ENCODE results near the gene DYNLT2B.
"Not testable (repeated sequence)": the region's sequence is repeated elsewhere in the genome, so short reads cannot be mapped to it uniquely, and the experiment has no call there.

The DYNLT2B gene

DNA sequence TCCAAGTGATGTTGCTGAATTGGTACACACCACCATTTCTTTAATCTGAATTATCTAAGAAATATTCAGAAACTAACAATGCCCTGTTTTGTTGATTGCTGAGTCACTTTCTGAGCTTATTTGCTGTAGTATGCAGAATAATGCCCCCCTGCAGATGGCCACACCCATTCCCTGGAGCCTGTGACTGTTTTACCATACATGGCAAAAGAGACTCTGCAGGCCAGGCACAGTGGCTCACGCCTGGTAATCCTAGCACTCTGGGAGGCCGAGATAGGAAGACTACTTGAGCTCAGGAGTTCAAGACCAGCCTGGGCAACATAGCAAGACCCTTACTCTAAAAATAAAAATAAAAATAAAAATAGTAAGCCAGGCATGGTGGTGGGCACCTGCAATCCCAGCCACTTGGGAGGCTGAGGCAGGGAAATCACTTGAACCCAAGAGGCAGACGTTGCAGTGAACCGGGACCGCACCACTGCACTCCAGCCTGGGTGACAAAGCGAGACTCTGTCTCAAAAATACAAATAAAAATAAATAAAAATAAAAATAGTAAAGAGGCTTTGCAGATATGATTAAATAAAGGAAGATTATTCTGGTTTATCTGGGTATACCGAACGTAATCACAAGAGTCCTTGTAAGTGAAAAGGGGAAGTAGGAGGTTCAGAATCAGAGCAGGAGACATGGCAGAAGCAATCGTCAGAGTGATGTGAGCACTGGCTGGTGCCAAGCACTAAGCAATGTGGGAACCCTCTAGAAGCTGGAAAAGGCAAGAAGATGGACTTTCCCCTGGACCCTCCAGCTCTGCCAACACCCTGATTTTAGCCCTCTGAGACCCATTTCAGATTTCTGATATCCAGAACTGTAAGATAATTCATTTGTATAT lies 49.5 kb downstream of the DYNLT2B start:
- DNase-seq: no peak

DNA sequence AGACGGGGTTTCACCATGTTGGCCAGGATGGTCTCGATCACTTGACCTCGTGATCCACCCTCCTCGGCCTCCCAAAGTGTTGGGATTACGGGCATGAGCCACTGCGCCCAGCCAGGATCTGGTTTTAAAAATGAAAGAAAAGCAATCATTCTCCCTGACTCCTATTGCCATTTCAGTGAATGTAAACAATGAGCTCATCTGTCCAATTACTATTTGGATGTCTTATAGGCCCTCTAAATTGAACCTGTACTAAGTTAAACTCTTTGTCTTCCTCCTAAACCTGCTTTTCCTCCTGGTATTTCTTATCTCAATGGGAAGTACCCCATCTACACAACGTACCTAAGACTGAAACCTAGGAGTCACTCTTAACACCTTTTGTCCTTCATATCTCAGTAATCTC lies 54.2 kb downstream of the DYNLT2B start:
- no peak for DNase-seq

DNA sequence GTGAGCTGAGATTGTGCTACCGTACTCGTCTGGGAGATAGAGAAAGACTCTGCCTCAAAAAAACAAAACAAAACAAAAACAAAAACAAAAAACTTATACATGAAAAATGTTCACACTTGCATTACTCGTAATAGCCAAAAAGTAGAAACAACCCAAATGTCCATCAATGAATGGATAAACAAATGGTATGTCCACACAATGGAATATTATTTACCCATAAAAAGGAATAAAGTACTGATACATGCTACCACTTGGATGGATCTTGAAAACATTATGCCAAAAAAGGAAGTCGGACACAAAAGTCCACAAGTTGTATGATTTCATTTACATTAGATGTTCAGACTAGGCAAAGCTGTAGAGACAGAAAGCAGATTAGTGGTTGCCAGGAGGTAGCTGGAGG lies 57.3 kb downstream of the DYNLT2B start:
- no peak for DNase-seq

DNA sequence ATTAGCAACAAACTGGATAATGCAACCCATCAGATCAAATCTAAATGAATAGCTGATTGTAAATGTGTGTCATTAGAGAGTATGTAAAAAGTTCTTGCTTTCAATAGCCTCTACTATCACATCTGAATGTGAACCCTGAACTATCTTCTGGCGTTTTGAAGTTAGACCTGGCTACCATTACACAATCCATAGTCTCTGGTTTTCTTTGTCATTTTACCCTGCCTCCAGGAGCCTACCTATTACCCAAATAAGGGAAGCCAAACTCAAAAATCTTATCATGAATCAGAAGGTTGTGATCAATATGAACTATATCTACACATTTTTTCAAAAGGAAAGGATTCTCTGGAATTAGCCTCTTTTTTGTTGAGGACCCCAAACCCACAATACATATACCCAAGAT lies 62.3 kb downstream of the DYNLT2B start:
- no peak for DNase-seq

DNA sequence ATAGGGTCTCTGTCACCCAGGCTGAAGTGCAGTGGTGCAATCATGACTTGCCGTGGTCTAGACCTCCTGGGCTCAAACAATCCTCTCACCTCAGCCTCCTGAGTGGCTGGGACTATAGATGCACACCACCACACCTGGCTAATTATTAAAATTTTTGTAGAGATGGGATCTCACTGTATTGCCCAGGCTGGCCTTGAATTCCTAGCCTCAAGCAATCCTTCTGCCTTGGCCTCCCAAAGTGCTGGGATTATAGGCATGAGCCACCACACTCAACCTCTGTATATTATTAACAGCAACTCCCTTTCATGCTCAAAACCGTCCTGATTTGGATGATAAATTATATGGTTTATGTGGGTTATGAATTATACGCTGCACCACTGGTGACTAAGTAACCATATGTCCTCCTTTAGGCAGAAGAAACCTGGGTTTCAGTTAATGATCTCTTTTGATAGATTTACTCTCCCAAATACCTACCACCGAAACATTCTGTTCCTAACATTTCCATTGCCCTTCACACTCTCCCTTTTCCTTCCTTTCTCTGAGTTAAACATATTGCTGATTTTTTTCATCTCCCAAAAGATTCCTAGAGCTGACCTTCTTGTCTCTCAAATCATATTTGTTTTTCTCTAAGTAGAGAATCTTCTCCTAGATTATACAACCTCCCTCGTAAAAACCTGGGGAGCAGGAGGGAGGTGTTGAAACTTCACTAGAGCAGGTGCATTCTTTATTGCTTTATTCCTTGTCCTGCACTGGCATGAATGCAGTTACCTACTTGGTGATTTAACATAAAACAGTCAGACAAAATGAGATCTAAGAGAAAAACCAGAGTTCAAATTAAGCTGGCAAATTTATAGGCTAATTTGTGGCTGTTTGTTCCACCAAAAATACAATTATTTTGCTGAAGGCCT lies 63.4 kb downstream of the DYNLT2B start:
- DNase-seq: no peak

DNA sequence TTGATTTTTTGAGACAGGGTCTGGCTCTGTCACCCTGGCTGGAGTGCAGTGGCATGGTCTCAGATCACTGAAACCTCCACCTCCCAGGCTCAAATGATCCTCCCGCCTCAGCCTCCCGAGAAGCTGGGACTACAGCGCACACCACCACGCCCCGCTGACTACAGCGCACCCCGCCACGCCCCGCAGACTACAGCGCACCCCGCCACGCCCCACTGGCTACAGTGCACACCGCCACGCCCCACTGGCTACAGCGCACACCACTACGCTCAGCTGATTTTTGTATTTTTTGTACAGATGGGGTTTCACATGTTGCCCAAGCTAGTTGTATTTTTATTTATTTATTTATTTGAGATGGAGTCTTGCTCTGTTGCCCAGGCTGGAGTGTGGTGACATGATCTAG lies 66.1 kb downstream of the DYNLT2B start:
- no peak for DNase-seq

DNA sequence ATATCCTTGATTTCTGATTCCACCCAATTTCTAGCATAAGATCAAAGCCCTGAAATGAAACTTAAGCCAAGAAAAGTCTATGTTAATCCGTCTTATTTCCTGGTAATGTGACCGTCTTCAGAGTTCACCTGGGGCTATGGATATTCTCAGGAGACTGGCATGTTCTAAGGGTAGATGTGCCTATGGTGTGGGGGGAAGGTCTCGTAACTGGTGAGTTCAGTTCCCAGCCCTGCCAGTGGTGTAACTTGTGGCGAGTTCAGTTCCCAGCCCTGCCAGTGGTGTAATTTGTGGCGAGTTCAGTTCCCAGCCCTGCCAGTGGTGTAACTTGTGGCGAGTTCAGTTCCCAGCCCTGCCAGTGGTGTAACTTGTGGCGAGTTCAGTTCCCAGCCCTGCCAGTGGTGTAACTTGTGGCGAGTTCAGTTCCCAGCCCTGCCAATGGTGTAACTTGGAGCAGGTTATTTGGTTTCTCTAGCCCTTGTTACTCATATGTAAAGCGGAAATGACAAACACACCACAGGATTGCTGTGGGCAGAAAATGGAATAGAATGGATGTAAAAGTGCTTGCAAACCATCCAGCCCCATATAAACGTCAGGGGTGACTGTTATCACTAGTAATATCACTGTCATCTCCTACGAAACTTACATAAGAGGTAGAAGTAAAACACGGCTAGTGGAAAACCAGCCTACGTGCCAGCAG lies 71.3 kb downstream of the DYNLT2B start:
- no peak for DNase-seq

DNA sequence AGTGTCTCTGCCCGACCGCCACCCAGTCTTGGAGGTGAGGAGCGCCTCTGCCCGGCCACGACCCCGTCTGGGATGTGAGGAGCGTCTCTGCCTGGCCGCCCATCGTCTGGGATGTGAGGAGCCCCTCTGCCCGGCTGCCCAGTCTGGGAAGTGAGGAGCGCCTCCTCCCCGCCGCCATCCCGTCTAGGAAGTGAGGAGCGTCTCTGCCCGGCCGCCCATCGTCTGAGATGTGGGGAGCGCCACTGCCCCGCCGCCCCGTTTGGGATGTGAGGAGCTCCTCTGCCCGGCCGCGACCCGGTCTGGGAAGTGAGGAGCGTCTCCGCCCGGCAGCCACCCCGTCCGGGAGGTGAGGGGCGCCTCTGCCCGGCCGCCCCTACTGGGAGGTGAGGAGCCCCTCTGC lies 73.9 kb downstream of the DYNLT2B start:
- not testable (repeated sequence) for DNase-seq

DNA sequence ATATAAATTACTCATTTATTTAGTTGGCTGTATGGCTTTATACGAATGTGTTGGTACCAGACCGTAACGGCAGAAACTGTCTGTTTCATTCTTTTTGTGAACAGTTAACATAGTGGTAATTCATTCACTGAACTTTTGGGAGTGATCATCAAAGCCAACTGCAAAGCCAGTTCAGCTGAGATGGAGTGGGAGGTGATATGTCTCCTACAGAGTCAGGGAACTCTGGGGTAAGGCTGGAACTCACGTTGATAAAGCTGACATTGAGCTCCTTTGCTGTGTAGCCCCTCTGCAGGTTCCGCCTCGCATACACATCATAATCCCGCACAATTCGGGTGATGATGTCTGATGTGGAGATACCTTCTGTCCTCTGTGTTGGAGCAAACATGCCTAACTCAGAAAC lies 76.3 kb downstream of the DYNLT2B start:
- no peak for DNase-seq

Measured in midbrain (tissue), 1 donor.